IMR-90 (cell line): ENCODE measurements around the gene SPP1. TPM values are rescaled to one million over a fixed set of nuclear protein-coding genes. Genes with fewer than 3 reads are reported as not detected.
"Not testable (repeated sequence)": the region's sequence is repeated elsewhere in the genome, so short reads cannot be mapped to it uniquely, and the experiment has no call there.

Source experiments
- ATAC-seq: fragments of 200-7000 bp; cut with Tn5 transposase; 2 replicates; pipeline ENCODE4 v1.9.1; 2020; ENCODE audit warnings: low read depth, mild to moderate bottlenecking, moderate library complexity
- BruUV-seq: library from RNA; stranded (reverse); fragments of 400-500 nt; replicated peaks from 2 replicates; lab custom pipeline; 2021; lab: Mats Ljungman, UMichigan
- CTCF ChIA-PET: fragments of 300-600 bp; formaldehyde crosslinking; extraction: SDS; loops from one replicate; lab custom pipeline; 2021; ENCODE audit warnings: antibody characterized with exemption; lab: Yijun Ruan, JAX
- POLR2A ChIA-PET: fragments of 300-600 bp; sonication (Branson Sonifier 250); formaldehyde crosslinking; loops from one replicate; lab custom pipeline; 2022; ENCODE audit warnings: antibody characterized with exemption; ENCODE audit not compliant: unreplicated experiment; lab: Charles Lee
- DNase-seq: peaks from one replicate; pipeline ENCODE4 v3.0.0; 2013
- H2AFZ ChIP-seq: replicated peaks from 2 replicates; pipeline ENCODE3; 2013; ENCODE audit warnings: low read length, mild to moderate bottlenecking; ENCODE audit not compliant: poor library complexity
- H2AK5ac ChIP-seq: 2 replicates; pipeline ENCODE4 v1.6.1; 2013; ENCODE audit warnings: low read depth, low read length, inconsistent platforms
- H2AK9ac ChIP-seq: replicated peaks from 2 replicates; pipeline ENCODE3; 2013; ENCODE audit warnings: mild to moderate bottlenecking, low read depth, low read length, moderate library complexity; ENCODE audit not compliant: poor library complexity
- H2BK120ac ChIP-seq: 2 replicates; pipeline ENCODE4 v1.6.1; 2013; ENCODE audit warnings: low read depth, low read length, inconsistent platforms
- H2BK15ac ChIP-seq: 3 replicates; pipeline ENCODE4 v1.6.1; 2013; ENCODE audit warnings: low read depth, low read length, inconsistent platforms
- H2BK20ac ChIP-seq: 2 replicates; pipeline ENCODE4 v1.6.1; 2013; ENCODE audit warnings: low read depth, mild to moderate bottlenecking, inconsistent platforms, low read length, moderate library complexity
- H2BK5ac ChIP-seq: 2 replicates; pipeline ENCODE4 v1.6.1; 2013; ENCODE audit warnings: mild to moderate bottlenecking, low read depth, low read length, inconsistent platforms; ENCODE audit not compliant: poor library complexity, severe bottlenecking
- H3K14ac ChIP-seq: replicated peaks from 2 replicates; pipeline ENCODE4 v1.6.1; 2013; ENCODE audit warnings: low read depth, low read length, inconsistent platforms
- H3K18ac ChIP-seq: 2 replicates; pipeline ENCODE4 v1.6.1; 2013; ENCODE audit warnings: low read depth, low read length, control low read depth
- H3K23ac ChIP-seq: 2 replicates; pipeline ENCODE4 v1.6.1; 2013; ENCODE audit warnings: low read depth, low read length, inconsistent platforms
- H3K27ac ChIP-seq: 2 replicates; pipeline ENCODE4 v1.5.1; 2013; ENCODE audit warnings: mild to moderate bottlenecking, control low read depth, low read length; ENCODE audit not compliant: insufficient read depth
- H3K27me3 ChIP-seq: 2 replicates; pipeline ENCODE4 v1.6.1; 2013; ENCODE audit warnings: low read length; ENCODE audit not compliant: control insufficient read depth, insufficient read depth
- H3K36me3 ChIP-seq: 2 replicates; pipeline ENCODE4 v1.6.1; 2013; ENCODE audit warnings: low read length, mixed read lengths; ENCODE audit not compliant: control insufficient read depth, insufficient read depth
- H3K4ac ChIP-seq: 2 replicates; pipeline ENCODE4 v1.6.1; 2013; ENCODE audit warnings: low read depth, low read length, inconsistent platforms
- H3K4me1 ChIP-seq: 2 replicates; pipeline ENCODE4 v1.6.1; 2013; ENCODE audit warnings: low read length, mixed read lengths; ENCODE audit not compliant: control insufficient read depth, insufficient read depth
- H3K4me2 ChIP-seq: 2 replicates; pipeline ENCODE4 v1.6.1; 2013; ENCODE audit warnings: low read depth, mild to moderate bottlenecking, control low read depth, low read length, moderate library complexity
- H3K4me3 ChIP-seq: 2 replicates; pipeline ENCODE4 v1.5.1; 2013; ENCODE audit warnings: low read depth, mild to moderate bottlenecking, control low read depth, low read length, moderate library complexity; ENCODE audit not compliant: insufficient read depth
- H3K56ac ChIP-seq: 2 replicates; pipeline ENCODE4 v1.6.1; 2013; ENCODE audit warnings: low read length, inconsistent platforms; ENCODE audit not compliant: insufficient read depth; ENCODE audit errors: extremely low read depth
- H3K79me1 ChIP-seq, 2 experiments: 2 replicates each; pipeline ENCODE4 v1.6.1; 2013; ENCODE audit warnings: low read length in 2 of 2, inconsistent platforms in 1 of 2, low read depth in 1 of 2
- H3K9ac ChIP-seq: 2 replicates; pipeline ENCODE4 v1.6.1; 2013; ENCODE audit warnings: low read depth, low read length, control low read depth
- H3K9me1 ChIP-seq: 2 replicates; pipeline ENCODE4 v1.6.1; 2013; ENCODE audit warnings: low read length, inconsistent platforms; ENCODE audit not compliant: insufficient read depth
- H3K9me3 ChIP-seq: 2 replicates; pipeline ENCODE4 v1.6.1; 2013; ENCODE audit warnings: low read length; ENCODE audit not compliant: control insufficient read depth, insufficient read depth
- H4K20me1 ChIP-seq: 2 replicates; pipeline ENCODE4 v1.6.1; 2013; ENCODE audit warnings: low read length, inconsistent platforms; ENCODE audit not compliant: insufficient read depth
- H4K5ac ChIP-seq: 2 replicates; pipeline ENCODE4 v1.6.1; 2013; ENCODE audit warnings: mild to moderate bottlenecking, low read depth, low read length, control low read depth
- H4K8ac ChIP-seq, 2 experiments: 2 replicates each; pipeline ENCODE4 v1.6.1; 2013; ENCODE audit warnings: low read depth in 2 of 2, low read length in 2 of 2, control low read depth in 1 of 2, inconsistent platforms in 1 of 2
- H4K91ac ChIP-seq: 2 replicates; pipeline ENCODE4 v1.6.1; 2013; ENCODE audit warnings: low read depth, low read length, inconsistent platforms; ENCODE audit not compliant: insufficient read depth
- WGBS, 2 experiments: methylation state at CpG; one replicate each; pipeline versions ENCODE4 v1.1.5 to v1.1.7; 2013; ENCODE audit warnings: missing lambda C conversion rate in 2 of 2; ENCODE audit not compliant: insufficient read length in 1 of 2; ENCODE audit errors: extremely low coverage in 2 of 2; 5-methylcytosine and 5-hydroxymethylcytosine counted together
- dilution Hi-C: fragments of 300-500 bp; cut with HindIII; formaldehyde crosslinking; loops from one replicate; pipeline ENCODE4 v1.14.3; 2018; ENCODE audit warnings: low sequenced_read_pairs; ENCODE audit not compliant: unreplicated experiment
- in situ Hi-C: fragments of 300-500 bp; cut with MboI; formaldehyde crosslinking; loops from 3 replicates; pipeline ENCODE4 v1.14.3; 2019; ENCODE audit warnings: low sequenced_read_pairs, inconsistent platforms, mixed read lengths
- intact Hi-C: fragments of 100-400 bp; cut with micrococcal nuclease; formaldehyde crosslinking; loops from 2 replicates; pipeline ENCODE4 v1.10.0; 2022
- polyA plus RNA-seq, 3 experiments: library from polyadenylated mRNA; depleted of rRNA; stranded (reverse); fragments of >200 nt; gene quantifications; 2 replicates each; pipeline ENCODE4 v1.2.3, GENCODE V29; 2012; ENCODE audit warnings: low replicate concordance in 1 of 3
- total RNA-seq: library from RNA; depleted of rRNA; stranded (reverse); fragments of >200 nt; gene quantifications from 2 replicates; pipeline ENCODE4 v1.2.3, GENCODE V29; 2012

Gene SPP1
- total and polyA plus RNA-seq, 2 of the 4 experiments (the other 2 are of a cell fraction) = 0.18 to 0.50 TPM

DNA sequence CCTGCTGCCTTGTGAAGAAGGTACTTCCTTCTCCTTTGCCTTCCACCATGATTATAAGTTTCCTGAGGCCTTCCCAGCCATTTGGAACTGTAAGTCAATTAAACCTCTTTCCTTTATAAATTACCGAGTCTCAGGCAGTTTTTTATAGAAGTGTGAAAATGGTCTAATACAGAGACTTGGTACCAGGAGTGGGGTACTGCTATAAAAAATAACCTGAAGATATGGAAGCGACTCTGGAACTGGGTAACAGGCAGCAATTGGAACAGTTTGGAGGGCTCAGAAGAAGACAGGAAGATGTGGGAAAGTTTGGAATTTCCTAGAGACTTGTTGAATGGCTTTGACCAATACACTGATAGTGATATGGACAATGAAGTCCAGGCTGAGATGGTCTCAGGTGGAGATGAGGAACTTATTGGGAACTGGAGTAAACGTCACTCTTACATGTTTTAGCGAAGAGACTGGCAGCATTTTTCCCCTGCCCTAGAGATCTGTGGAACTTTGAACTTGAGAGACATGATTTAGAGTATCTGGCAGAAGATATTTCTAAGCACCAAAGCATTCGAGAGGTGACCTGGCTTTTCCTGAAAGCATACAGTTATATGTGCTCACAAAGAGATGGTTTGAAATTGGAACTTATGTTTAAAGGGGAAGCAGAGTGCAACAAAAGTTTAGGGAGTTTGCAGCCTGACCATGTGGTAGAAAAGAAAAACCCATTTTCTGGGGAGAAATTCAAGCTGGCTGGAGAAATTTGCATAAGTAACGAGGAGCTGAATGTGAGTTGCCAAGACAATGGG lies 50.6 kb downstream of the SPP1 start:
- H3K4me3 ChIP-seq, H2AFZ ChIP-seq, H3K23ac ChIP-seq, H3K4ac ChIP-seq, H3K9ac ChIP-seq, CTCF ChIA-PET, H2BK5ac ChIP-seq, H3K27me3 ChIP-seq, H2BK20ac ChIP-seq, POLR2A ChIA-PET, H2BK15ac ChIP-seq, H3K18ac ChIP-seq, H3K56ac ChIP-seq, H3K4me2 ChIP-seq, H4K8ac ChIP-seq, BruUV-seq, in situ Hi-C loops, intact Hi-C loops, dilution Hi-C loops, H3K27ac ChIP-seq, H2AK5ac ChIP-seq, ATAC-seq, H4K5ac ChIP-seq, H4K91ac ChIP-seq, H3K9me3 ChIP-seq, H2BK120ac ChIP-seq, H3K14ac ChIP-seq, H4K20me1 ChIP-seq, H3K9me1 ChIP-seq, DNase-seq, H2AK9ac ChIP-seq: not testable (repeated sequence)
- peaks cover 51 to 70% of the 10 kb centered on the region in 2 experiments for H3K79me1 ChIP-seq
- peaks cover 16% of the 10 kb centered on the region for H3K4me1 ChIP-seq
- WGBS, 2 experiments = 100% methylated on average over 1 of the region's 6 CpGs; no CpG with 5 or more reads in 1 of the 2 experiments
- peaks cover 12% of the 10 kb centered on the region for H3K36me3 ChIP-seq
